ENCODE data around the gene COLEC12. TPM values are rescaled to one million over a fixed set of nuclear protein-coding genes. Genes with fewer than 3 reads are reported as not detected.
"Not testable (repeated sequence)": the region's sequence is repeated elsewhere in the genome, so short reads cannot be mapped to it uniquely, and the experiment has no call there.

COLEC12 gene
- total RNA-seq, 1 donor from 2014 or later = 16.7 TPM

DNA sequence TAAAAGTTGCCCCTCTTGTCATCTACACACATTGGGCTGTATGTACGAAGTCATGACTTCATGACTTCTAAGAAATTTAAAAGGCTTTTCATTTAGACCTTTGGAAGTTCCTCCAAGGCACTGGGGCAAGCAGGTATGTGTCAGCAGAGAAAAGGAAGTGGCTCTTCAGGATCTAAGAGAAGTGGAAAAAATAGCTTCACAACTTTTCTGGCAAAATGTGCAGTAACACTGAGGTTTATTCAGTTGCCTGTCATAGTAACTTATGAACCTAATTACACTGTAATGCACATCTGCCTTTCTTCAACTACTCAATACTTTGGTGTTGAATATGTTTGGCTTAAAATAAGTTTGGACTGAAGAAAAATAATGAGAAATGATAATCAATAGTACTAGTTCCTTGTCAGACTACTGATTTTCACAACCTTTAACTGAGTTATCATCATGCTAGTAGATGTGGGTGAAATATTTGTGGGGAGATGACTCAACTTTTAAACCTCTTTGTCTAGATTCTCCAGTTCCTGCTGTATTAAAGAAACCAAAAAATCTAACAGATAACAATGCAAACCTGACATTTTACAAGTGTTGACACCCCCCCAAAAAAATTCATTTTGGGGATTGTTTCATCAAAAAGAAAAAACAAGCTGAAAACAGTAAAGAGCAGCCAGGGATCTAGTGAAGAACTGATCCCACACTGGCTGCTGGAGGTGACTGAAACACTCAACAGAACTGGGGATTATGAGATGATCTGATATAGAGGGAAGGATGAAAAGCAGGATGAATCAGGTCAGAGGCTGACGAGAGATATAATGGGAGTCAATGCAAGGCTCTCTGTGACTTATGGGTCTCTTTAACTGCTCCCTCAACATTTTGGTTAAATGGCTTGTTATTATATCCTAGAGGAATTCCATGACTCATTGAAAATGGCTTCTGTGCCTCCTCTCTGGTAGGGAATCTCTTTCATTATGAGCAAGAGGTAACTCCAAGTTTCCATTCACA lies 84.6 kb downstream of the COLEC12 start:
- FAIRE-seq = no peak

GRCh38 chr18:415047-415446 lies 85.5 kb downstream of the COLEC12 start:
- no peak for DNase-seq (ENCODE audit: low spot score in 2 of 2)
- no peak for FAIRE-seq

More for the DNA sequence above, 84.6 kb downstream of the COLEC12 start:
- DNase-seq (ENCODE audit: low spot score in 2 of 2) = no peak

DNA sequence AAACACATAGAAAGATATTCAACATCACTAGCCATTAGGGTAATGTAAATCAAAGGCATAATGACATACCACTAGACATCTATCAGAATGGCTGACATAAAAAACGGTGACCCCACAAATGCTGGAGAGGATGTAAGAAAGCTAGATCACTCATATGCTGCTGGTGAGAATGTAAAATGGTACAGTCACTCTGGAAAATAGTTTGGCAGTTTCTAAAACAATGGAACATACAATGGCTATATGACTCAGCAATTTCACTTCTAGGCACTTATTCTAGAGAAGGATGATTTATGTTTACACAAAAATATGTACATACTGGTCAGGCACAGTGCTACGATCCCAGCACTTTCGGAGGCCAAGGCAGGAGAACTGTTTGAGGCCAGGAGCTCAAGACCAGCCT lies 87.3 kb downstream of the COLEC12 start:
- FAIRE-seq = no peak

DNA sequence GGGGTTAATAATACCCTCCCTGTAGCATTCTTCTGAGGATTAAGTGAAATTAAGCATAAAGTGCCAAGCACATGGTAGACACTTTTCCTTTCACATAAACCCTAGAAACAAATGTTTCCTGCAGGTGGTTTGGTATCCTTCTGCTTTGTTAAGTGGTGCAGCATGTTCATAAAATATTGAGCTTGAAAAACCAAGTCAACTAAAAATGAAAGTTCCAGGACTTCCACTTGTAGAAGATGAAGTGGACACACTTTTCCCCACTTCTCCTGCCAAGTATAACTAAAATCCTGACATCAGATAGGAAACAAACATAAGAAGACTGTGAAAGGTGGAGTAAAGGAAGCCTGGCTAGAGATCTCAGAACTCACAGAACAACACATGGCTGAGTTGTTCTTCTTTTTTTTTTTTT lies 90.5 kb downstream of the COLEC12 start:
- DNase-seq (ENCODE audit: low spot score in 2 of 2) (no peak), FAIRE-seq (no peak)

More for the DNA sequence above, 87.3 kb downstream of the COLEC12 start:
- DNase-seq (ENCODE audit: low spot score in 2 of 2) = no peak

DNA sequence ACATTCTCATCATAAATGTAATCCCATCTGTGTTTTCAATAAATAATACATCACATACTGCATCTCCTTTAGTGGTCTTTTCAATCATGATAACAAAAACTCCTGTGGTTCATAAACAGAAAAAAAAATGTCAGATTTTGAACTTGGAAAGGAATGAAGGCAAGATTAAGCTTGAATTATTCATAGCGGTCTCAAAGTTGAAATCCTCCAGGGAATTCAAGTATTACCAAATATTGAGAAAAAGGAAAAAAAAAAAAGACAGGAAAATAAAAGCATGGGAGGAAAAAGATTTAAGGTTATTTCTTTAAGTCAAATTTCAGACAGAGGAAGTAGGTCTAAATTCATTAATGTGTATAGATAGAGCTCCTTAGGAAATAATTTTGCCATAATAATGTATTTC lies 92.1 kb downstream of the COLEC12 start:
- FAIRE-seq = no peak

DNA sequence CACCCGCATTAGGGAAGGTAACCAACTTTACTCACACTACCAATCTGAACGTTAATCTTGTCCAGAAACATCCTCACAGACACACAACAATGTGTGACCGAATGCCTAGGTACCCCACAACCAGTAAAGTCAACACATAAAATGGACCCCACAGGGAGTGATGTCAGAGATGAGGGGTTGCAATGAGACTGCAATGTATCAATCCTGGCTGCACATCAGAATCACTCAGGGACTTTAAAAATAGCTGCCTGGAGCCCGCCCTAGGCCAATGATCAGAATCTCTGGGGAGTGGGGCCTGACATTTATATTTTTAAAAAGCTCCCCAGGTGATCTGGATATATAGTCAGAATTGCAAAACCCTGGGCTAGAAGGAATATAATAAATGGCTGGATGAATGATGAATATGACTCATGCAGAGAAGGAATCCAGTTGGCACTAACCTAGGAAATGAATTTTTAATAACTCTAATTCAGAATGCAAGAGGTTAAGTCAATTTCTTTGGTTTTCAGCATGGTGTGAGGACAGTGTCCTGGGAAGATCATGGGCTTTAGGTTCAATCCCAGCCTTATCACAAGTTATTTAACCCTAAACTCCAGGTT lies 92.8 kb downstream of the COLEC12 start:
- no peak for DNase-seq (ENCODE audit: low spot score in 2 of 2)
- no peak for FAIRE-seq

More for the DNA sequence above, 92.1 kb downstream of the COLEC12 start:
- DNase-seq (ENCODE audit: low spot score in 2 of 2) = no peak

- DNase-seq (ENCODE audit: low spot score in 2 of 2) = no peak
- FAIRE-seq = no peak
Measured at GRCh38 chr18:407191-407590, 93.3 kb downstream of the COLEC12 start.

GRCh38 chr18:406677-407076 lies 93.8 kb downstream of the COLEC12 start:
- DNase-seq (ENCODE audit: low spot score in 2 of 2) (no peak), FAIRE-seq (no peak)

- not testable (repeated sequence) for DNase-seq (ENCODE audit: low spot score in 2 of 2); FAIRE-seq
Measured at GRCh38 chr18:405006-405405, 95.5 kb downstream of the COLEC12 start.

GRCh38 chr18:404061-404636 lies 96.4 kb downstream of the COLEC12 start:
- DNase-seq (ENCODE audit: low spot score in 2 of 2) (no peak), FAIRE-seq (no peak)

DNA sequence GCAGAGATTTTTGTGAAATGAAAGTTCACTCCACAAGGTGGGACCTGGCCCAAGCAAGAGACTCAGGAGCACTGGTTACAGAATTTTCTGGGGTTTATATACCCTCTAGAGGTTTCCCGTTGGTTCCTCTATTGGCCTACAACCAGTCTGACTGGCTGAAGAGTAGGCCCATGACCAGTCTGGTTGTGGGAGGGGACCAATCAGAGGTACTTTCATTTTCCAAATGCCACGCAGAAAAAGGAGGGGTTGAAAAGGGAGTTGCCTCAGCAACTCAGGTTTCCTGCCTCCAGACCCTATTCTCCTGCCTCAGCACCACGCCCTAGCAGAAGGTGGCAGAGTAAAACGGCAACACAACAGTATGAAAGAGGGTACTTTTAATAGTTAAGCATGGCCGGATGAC lies 98.4 kb downstream of the COLEC12 start:
- FAIRE-seq (no peak), DNase-seq (ENCODE audit: low spot score in 2 of 2) (no peak)

GRCh38 chr18:400456-400855 lies 100.0 kb downstream of the COLEC12 start:
- no peak for DNase-seq (ENCODE audit: low spot score in 2 of 2)
- no peak for FAIRE-seq

- FAIRE-seq (no peak), DNase-seq (ENCODE audit: low spot score in 2 of 2) (no peak)
Measured at GRCh38 chr18:399631-400135, 100.8 kb downstream of the COLEC12 start.

GRCh38 chr18:398935-399630 lies 101.4 kb downstream of the COLEC12 start:
- FAIRE-seq (no peak), DNase-seq (ENCODE audit: low spot score in 2 of 2) (no peak)

GRCh38 chr18:396556-396955 lies 103.9 kb downstream of the COLEC12 start:
- no peak for FAIRE-seq
- no peak for DNase-seq (ENCODE audit: low spot score in 2 of 2)

DNA sequence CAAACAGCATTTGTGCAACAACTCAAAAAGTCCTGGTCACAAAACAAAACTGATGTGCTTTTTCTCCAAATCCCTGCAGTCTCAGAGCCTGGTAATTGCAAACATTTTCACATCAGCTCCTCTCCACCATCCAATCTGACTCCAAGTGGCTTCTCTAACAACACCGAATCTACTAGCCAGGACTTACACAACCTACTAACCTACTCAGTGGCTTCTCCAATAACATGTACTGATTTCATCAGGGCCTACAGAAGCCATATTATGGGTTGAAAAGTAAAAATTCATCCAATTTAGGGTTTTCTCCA lies 104.3 kb downstream of the COLEC12 start:
- DNase-seq (ENCODE audit: low spot score in 2 of 2) = no peak
- FAIRE-seq = no peak

- DNase-seq (ENCODE audit: low spot score in 2 of 2) = no peak
- no peak for FAIRE-seq
Measured at GRCh38 chr18:395456-396250, 104.8 kb downstream of the COLEC12 start.

GRCh38 chr18:394987-395362 lies 105.5 kb downstream of the COLEC12 start:
- DNase-seq (ENCODE audit: low spot score in 2 of 2) (no peak), FAIRE-seq (no peak)

DNA sequence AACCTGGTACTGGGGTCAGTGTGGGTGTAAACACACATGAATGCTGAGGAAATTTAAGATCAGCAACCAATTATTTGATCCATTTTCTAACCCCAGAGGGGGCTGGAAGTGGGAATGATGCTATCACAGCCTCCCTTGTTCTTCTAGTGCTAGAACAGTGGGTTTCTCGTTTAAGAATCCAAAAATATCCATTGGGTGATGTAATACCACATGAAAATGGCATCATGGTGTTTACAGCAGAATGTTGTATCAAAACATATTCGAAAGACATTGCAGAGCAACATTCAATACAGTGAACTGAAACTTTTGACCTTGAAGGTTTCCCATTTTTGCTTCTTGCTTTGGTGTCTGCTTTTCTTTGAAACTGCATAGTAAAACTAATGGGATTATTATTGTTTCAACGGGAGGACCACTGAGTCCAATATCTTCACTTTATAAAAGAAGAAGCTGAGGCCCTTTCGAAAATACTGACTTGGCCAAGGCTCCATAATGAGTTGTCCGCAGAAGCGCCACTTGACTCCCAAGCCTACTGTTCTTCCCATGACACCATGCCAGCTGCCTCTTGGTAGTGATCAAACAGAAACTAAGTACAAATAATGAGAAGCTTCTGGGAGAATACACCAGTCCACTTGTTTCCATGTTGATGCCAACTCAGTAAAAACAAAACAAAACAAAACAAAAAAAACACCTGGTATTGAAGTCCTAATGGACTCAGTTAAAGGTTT lies 106.1 kb downstream of the COLEC12 start:
- DNase-seq (ENCODE audit: low spot score in 2 of 2) (no peak), FAIRE-seq (no peak)
